ENCODE measurements around the gene GPR152. TPM values are rescaled to one million over a fixed set of nuclear protein-coding genes. Genes with fewer than 3 reads are reported as not detected.
A peak's percentile ranks its signal among the peaks of the same experiment; 100 is the strongest.

Gene GPR152
- total and polyA plus RNA-seq, 2 donors (not counting 3 experiments of a cell fraction or from before 2014, with no cell fraction given), result not detected

DNA sequence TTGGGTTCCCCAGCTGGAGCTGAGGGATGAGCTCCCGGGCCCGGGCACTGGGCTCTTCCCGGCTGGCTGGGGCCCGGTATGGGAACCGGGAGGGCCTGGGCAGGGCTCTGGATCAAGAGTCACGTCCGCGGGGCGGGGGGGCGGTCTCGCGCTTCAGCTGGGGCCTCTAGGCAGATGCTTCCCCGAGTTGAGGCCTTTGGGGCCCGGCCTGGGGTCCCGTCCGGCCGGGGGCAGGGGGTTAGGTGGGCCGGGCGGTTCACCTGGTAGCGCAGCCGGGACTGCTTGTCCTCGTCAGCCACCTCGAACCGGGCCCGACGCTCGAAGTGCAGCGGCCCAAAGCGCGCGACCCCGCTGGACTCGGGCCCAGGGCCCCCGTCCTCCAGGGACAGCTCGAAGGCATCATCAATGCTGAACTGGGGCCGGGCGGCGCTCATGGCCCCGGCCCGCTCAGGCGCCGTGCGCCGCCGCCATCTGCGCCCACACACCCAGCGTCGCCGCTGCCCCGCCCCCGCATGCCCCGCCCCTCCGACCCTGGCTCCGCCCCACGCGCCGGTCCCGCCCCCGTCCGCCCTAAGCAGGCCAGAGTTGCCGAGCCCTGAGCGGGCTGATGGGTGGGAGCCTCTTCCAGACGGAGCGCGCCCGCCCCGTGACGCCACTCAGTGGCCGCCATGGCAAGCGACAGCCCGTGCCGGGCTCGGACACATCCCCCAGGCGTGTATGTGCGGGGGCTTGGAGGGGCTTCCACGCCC is 16.4 kb upstream of the GPR152 start, which contains the start of gene TMEM134:
Gene TMEM134 (minus strand): TSS at position 493 of the 749 bp plus-strand sequence. CDS start 59 bp downstream, at position 434.
- no TSS peak for BruUV-seq (replicated peaks)
- intact Hi-C loops (cut with micrococcal nuclease) (loop anchor here (1.0 to 5.0 kb wide), 6 partner anchors 14 to 116 kb away; partner anchors contain the start of genes AIP, CDK2AP2, POLD4 and RPS6KB2), dilution Hi-C loops (cut with MboI; ENCODE audit: extremely low pct_ligation_motif_present, low sequenced_read_pairs) (no loop called here)
- Histone ChIP-seq H3K9me1 (replicated peaks; ENCODE audit: control insufficient read depth, extremely low read depth, insufficient read depth, low read length) (no peaks in the 10 kb centered on the region), H3K27ac (ENCODE audit: insufficient read depth, low read depth, low read length) (peak within 1 kb of the TSS; percentile 37), H3K79me2 (ENCODE audit: control insufficient read depth, insufficient read depth, low read length) (no peaks in the 10 kb centered on the region), H3K9me3 (replicated peaks; ENCODE audit: control insufficient read depth, insufficient read depth, low read length) (no peaks in the 10 kb centered on the region), H3K4me1 (ENCODE audit: control insufficient read depth, extremely low read depth, insufficient read depth, low read length) (peaks cover 16% of the 10 kb centered on the region), H3K4me3 (replicated peaks in 1 of 3; ENCODE audit: insufficient read depth in 1 of 3, low read depth in 1 of 3, low read length in 3 of 3) (peak within 1 kb of the TSS; percentile 64 to 79 (median 73)), H3K36me3 (ENCODE audit: control insufficient read depth in 2 of 2, extremely low read depth in 1 of 2, insufficient read depth in 2 of 2, low read length in 2 of 2) (no peaks in the 10 kb centered on the region), H3K27me3 (ENCODE audit: control insufficient read depth in 2 of 2, insufficient read depth in 2 of 2, low read length in 2 of 2) (no peaks in the 10 kb centered on the region), H2AFZ (ENCODE audit: low read depth, low read length) (peak within 1 kb of the TSS; percentile 72), H3K4me2 (ENCODE audit: insufficient read depth, low read length) (peak within 1 kb of the TSS; percentile 60), H4K20me1 (replicated peaks; ENCODE audit: control insufficient read depth, extremely low read depth, insufficient read depth, low read length) (no peaks in the 10 kb centered on the region), H3K9ac (replicated peaks; ENCODE audit: extremely low read depth, insufficient read depth, low read length) (peak within 1 kb of the TSS; percentile 54)
- FAIRE-seq (peak; percentile 88), DNase-seq (ENCODE audit: low read depth, low spot score) (peak; percentile 88)
- ChIA-PET CTCF (interaction anchor here (0.8 to 2.6 kb wide), 8 partner anchors 9 to 123 kb away, joined by 3 to 26 read pairs (median 4); partner anchors contain the start of genes AIP, GPR152 and PPP1CA), POLR2A (interaction anchor here (0.6 kb wide), 1 partner anchor 112 kb away, joined by 7 read pairs; no protein-coding TSS in a partner anchor)
- TF ChIP-seq POLR2AphosphoS5 (IDR thresholded peaks at IDR 0.05; ENCODE audit: insufficient read depth, low read depth, low read length) (peak; percentile 93), FOS (IDR thresholded peaks at IDR 0.05; ENCODE audit: borderline replicate concordance, insufficient read depth, low read length) (no peak), POLR2A (IDR thresholded peaks at IDR 0.05; ENCODE audit: low read depth, low read length) (peak; percentile 90), GATA2 (IDR thresholded peaks at IDR 0.05; ENCODE audit: insufficient read depth, insufficient read length, low read depth, low read length) (no peak), MYC (IDR thresholded peaks at IDR 0.05; ENCODE audit: low read depth, low read length) (no peak), JUN (IDR thresholded peaks at IDR 0.05; ENCODE audit: borderline replicate concordance, insufficient read depth, insufficient read length, low read depth) (no peak), CTCF (IDR thresholded peaks at IDR 0.05; ENCODE audit: extremely low read depth in 1 of 2, insufficient read depth in 1 of 2, low read depth in 1 of 2, low read length in 2 of 2) (peak; percentile 27 to 65)

All from endothelial cell of umbilical vein (primary cell).